ENCODE measurements around the gene ANKRD39.

Gene ANKRD39

DNA sequence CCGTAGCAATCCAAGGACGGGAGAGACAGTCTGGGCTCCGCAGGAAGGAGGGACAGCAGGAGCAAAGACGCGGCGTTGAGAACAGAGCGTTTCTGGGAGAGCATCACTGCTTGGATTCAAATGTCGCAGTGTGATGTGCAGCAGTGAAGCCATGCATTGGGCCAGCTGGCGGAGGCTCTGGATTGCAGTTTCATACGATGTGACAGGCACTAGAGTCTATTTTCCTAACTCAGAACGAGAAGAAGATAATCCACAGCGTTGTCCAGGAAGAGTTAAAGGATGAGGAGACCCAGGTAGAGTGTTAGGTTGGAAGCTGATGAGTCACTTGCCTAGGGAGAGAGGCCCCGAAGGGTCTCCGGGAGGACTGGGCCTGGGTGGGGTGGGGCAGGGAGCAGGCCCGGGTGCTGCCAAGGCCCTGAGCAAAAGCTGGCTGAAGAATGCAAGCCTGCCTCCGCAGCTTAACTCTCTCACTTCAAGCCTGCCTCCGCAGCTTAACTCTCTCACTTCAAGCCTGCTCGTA is 29.7 kb upstream of the ANKRD39 start:
- H3K4me1 ChIP-seq (ENCODE audit: control extremely low read depth in 1 of 4, control insufficient read depth in 4 of 4, insufficient read depth in 4 of 4, low read length in 3 of 4): peaks cover 0 to 19% (median 7%) of the 10 kb centered on the region in 4 experiments
- no peak for DNase-seq
- WGBS (ENCODE audit: insufficient coverage): 97% methylated on average over 18 of the region's 18 CpGs
- no peaks in the 10 kb centered on the region for H3K9me3 ChIP-seq (ENCODE audit: control extremely low read depth in 1 of 5, control insufficient read depth in 4 of 5, insufficient read depth in 2 of 5, low read depth in 1 of 5, low read length in 4 of 5)
- CTCF ChIA-PET: interaction anchor here (1.1 to 1.9 kb wide), 2 partner anchors 14 to 30 kb away, joined by 5 read pairs; partner anchors contain the start of gene ANKRD39
- H3K27ac ChIP-seq (ENCODE audit: insufficient read depth in 1 of 2, low read depth in 1 of 2, low read length in 2 of 2, poor library complexity in 1 of 2, severe bottlenecking in 2 of 2): no peak overlapping the region
- H3K27me3 ChIP-seq (replicated peaks in 2 of 5; ENCODE audit: control insufficient read depth in 4 of 5, insufficient read depth in 5 of 5, low read length in 4 of 5): no peaks in the 10 kb centered on the region
- H3K36me3 ChIP-seq (ENCODE audit: control insufficient read depth in 4 of 4, insufficient read depth in 4 of 4, low read length in 3 of 4): no peaks in the 10 kb centered on the region
- H3K4me3 ChIP-seq (ENCODE audit: control insufficient read depth in 1 of 7, extremely low read depth in 1 of 7, insufficient read depth in 4 of 7, low read depth in 2 of 7, low read length in 6 of 7): no peak overlapping the region
- POLR2A ChIA-PET: interaction anchor here (0.7 kb wide), 1 partner anchor 50 kb away, joined by 7 read pairs; no protein-coding TSS in a partner anchor

DNA sequence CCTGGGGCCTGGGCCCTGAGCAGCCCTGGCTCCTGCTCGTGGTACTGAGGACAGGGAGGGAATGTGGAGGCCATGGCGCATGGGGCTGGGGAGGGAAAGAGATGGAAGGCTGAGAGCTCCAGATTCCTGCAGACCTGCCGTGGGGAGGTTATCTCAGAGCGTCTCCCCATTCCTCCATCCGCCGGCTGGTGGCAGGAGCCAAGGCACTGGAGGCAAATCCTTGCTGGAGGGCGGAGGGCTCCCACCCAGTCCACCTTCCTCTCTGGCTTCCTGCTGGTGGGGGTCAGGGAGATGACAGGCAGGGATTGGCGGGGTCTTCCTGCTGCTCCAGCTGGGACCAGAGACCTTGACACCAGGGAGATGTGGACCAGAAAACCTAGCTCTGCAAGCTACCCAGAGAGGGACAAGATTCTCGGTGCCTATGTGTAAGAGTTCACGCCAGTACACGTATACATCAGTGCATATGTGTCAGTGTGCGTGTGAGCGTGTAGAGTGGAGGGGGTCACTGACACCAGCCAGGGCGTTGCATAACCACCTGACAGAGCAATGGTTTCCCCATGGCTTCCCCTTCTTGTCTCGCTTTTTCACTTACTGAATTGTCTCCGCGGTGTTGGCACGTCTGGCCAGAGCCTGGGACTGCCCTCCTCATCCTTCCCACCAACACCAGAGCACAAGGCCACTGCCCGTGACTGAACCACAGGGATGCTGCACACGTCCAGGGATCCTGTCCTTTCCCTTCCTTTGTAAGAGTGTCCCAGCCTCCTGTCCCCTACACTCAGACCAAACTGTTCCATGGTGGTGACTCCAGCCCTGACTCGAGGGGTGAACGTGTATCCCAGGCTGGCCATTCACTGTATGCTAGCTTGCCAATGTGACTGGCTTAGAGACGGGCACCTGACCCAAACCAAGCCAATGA is 27.9 kb upstream of the ANKRD39 start:
- 98% methylated on average over 16 of the region's 23 CpGs for WGBS (ENCODE audit: insufficient coverage)
- Histone ChIP-seq H3K4me3 (ENCODE audit: control insufficient read depth in 1 of 7, extremely low read depth in 1 of 7, insufficient read depth in 4 of 7, low read depth in 2 of 7, low read length in 6 of 7) (no peak overlapping the region), H3K4me1 (ENCODE audit: control extremely low read depth in 1 of 4, control insufficient read depth in 4 of 4, insufficient read depth in 4 of 4, low read length in 3 of 4) (peaks cover 0 to 11% (median 6%) of the 10 kb centered on the region in 4 experiments), H3K36me3 (ENCODE audit: control insufficient read depth in 4 of 4, insufficient read depth in 4 of 4, low read length in 3 of 4) (no peaks in the 10 kb centered on the region), H3K27me3 (replicated peaks in 2 of 5; ENCODE audit: control insufficient read depth in 4 of 5, insufficient read depth in 5 of 5, low read length in 4 of 5) (peaks cover 0 to 2% (median 0%) of the 10 kb centered on the region in 5 experiments), H3K27ac (ENCODE audit: insufficient read depth in 1 of 2, low read depth in 1 of 2, low read length in 2 of 2, poor library complexity in 1 of 2, severe bottlenecking in 2 of 2) (no peak overlapping the region), H3K9me3 (ENCODE audit: control extremely low read depth in 1 of 5, control insufficient read depth in 4 of 5, insufficient read depth in 2 of 5, low read depth in 1 of 5, low read length in 4 of 5) (no peaks in the 10 kb centered on the region)
- ChIA-PET POLR2A (no interaction called here), CTCF (interaction anchor here (1.1 to 1.2 kb wide), 2 partner anchors 11 to 75 kb away, joined by 3 read pairs; no protein-coding TSS in a partner anchor)
- no peak for DNase-seq

DNA sequence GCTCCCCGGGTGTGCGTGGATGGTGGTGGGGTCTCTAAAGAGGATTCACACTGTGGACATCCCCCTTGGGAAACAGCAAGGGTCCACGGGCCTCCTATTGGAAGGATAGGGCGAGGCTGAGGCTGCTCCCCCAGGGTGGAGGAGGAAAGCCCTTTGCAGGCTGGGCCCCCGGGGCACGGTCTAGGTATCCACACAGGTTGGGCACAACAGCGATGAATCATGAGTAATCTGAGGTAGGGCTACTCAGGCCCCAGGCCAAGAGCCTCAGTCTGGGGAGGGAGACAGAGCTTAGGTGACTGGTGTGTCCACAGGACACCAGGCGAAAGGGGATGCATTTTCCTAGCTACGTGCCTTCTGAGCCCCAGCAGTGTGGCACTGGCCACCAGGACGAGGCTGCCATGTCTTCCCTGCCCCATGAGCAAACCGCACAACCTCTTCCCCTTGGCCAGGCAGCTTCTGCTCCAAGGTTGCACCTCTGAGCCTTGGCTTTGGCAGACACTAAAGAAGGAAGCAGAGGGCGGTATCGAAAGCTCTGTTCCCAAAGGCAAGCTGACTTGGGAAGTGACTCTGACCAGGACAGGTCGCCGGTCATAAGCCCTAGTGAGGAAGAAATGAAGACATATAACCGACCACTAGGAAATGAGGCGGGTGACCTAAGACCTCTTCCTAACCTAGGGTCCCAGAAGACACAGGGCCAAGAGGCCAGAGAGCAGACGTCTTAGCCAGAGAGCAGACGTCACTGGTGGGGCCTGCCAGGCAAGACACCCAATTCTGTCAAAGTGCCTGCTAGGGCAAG is 26.7 kb upstream of the ANKRD39 start:
- H3K4me1 ChIP-seq (ENCODE audit: control extremely low read depth in 1 of 4, control insufficient read depth in 4 of 4, insufficient read depth in 4 of 4, low read length in 3 of 4): peaks cover 0 to 11% (median 6%) of the 10 kb centered on the region in 4 experiments
- H3K27me3 ChIP-seq (replicated peaks in 2 of 5; ENCODE audit: control insufficient read depth in 4 of 5, insufficient read depth in 5 of 5, low read length in 4 of 5): peaks cover 0 to 2% (median 0%) of the 10 kb centered on the region in 5 experiments
- no peaks in the 10 kb centered on the region for H3K36me3 ChIP-seq (ENCODE audit: control insufficient read depth in 4 of 4, insufficient read depth in 4 of 4, low read length in 3 of 4)
- DNase-seq: no peak
- ChIA-PET POLR2A (no interaction called here), CTCF (interaction anchor here (0.6 to 1.2 kb wide), 3 partner anchors 12 to 247 kb away, joined by 3 read pairs; no protein-coding TSS in a partner anchor)
- no peak overlapping the region for H3K4me3 ChIP-seq (ENCODE audit: control insufficient read depth in 1 of 7, extremely low read depth in 1 of 7, insufficient read depth in 4 of 7, low read depth in 2 of 7, low read length in 6 of 7)
- 95% methylated on average over 17 of the region's 19 CpGs for WGBS (ENCODE audit: insufficient coverage)
- H3K27ac ChIP-seq (ENCODE audit: insufficient read depth in 1 of 2, low read depth in 1 of 2, low read length in 2 of 2, poor library complexity in 1 of 2, severe bottlenecking in 2 of 2): no peak overlapping the region
- no peaks in the 10 kb centered on the region for H3K9me3 ChIP-seq (ENCODE audit: control extremely low read depth in 1 of 5, control insufficient read depth in 4 of 5, insufficient read depth in 2 of 5, low read depth in 1 of 5, low read length in 4 of 5)

DNA sequence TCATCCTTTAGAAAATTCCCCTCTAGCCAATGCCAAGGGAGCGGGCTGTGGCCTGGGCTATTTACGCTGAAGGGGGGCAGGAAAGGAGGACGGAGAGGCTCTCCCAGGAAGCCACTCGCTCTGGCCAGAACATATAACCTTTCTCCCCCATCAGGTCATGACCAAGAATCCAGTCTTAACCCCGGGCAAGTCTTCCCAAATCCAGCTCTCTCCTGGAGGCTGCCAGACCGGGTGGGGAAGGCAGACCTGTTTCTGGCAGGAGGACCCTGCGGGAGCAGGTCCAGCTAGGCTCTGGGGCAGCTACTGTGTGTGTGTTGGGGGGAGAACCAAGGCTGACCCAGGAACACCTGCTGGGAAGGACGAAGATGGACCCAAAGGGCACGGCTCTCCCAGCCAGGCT is 25.5 kb upstream of the ANKRD39 start:
- no peaks in the 10 kb centered on the region for H3K9me3 ChIP-seq (ENCODE audit: control extremely low read depth in 1 of 5, control insufficient read depth in 4 of 5, insufficient read depth in 2 of 5, low read depth in 1 of 5, low read length in 4 of 5)
- ChIA-PET POLR2A (no interaction called here), CTCF (no interaction called here)
- H3K4me3 ChIP-seq (ENCODE audit: control insufficient read depth in 1 of 7, extremely low read depth in 1 of 7, insufficient read depth in 4 of 7, low read depth in 2 of 7, low read length in 6 of 7): no peak overlapping the region
- H3K4me1 ChIP-seq (ENCODE audit: control extremely low read depth in 1 of 4, control insufficient read depth in 4 of 4, insufficient read depth in 4 of 4, low read length in 3 of 4): peaks cover 0 to 8% (median 4%) of the 10 kb centered on the region in 4 experiments
- no peaks in the 10 kb centered on the region for H3K36me3 ChIP-seq (ENCODE audit: control insufficient read depth in 4 of 4, insufficient read depth in 4 of 4, low read length in 3 of 4)
- WGBS (ENCODE audit: insufficient coverage): 100% methylated on average over 5 of the region's 9 CpGs
- no peak overlapping the region for H3K27ac ChIP-seq (ENCODE audit: insufficient read depth in 1 of 2, low read depth in 1 of 2, low read length in 2 of 2, poor library complexity in 1 of 2, severe bottlenecking in 2 of 2)
- H3K27me3 ChIP-seq (replicated peaks in 2 of 5; ENCODE audit: control insufficient read depth in 4 of 5, insufficient read depth in 5 of 5, low read length in 4 of 5): peaks cover 0 to 2% (median 0%) of the 10 kb centered on the region in 5 experiments
- no peak for DNase-seq

DNA sequence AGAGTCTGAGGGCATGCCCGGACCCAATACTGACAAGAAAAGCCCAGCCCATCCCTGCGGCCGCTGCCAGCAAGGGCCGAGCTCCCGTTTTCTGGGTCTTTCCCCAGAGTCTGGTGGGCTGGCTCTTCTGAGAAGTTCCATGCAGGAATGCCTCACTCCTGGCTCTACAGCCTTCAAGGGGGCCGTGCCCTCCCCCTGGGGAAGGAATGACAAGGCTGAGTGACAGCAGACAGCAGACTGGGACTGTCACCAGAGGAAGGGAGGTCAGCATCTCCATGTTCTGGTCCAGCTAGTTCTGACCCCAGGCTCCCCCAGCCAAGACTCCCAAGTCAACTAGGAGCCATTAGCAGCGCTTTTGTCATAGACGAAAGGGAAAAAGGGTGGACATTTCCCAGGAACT is 25.1 kb upstream of the ANKRD39 start:
- no peaks in the 10 kb centered on the region for H3K9me3 ChIP-seq (ENCODE audit: control extremely low read depth in 1 of 5, control insufficient read depth in 4 of 5, insufficient read depth in 2 of 5, low read depth in 1 of 5, low read length in 4 of 5)
- peaks cover 0 to 4% (median under 1%) of the 10 kb centered on the region in 4 experiments for H3K4me1 ChIP-seq (ENCODE audit: control extremely low read depth in 1 of 4, control insufficient read depth in 4 of 4, insufficient read depth in 4 of 4, low read length in 3 of 4)
- WGBS (ENCODE audit: insufficient coverage): 100% methylated on average over 5 of the region's 8 CpGs
- H3K27me3 ChIP-seq (replicated peaks in 2 of 5; ENCODE audit: control insufficient read depth in 4 of 5, insufficient read depth in 5 of 5, low read length in 4 of 5): peaks cover 0 to 2% (median 0%) of the 10 kb centered on the region in 5 experiments
- ChIA-PET CTCF (interaction anchor here (1.4 kb wide), 1 partner anchor 8 kb away, joined by 4 read pairs; no protein-coding TSS in a partner anchor), POLR2A (no interaction called here)
- no peak overlapping the region for H3K4me3 ChIP-seq (ENCODE audit: control insufficient read depth in 1 of 7, extremely low read depth in 1 of 7, insufficient read depth in 4 of 7, low read depth in 2 of 7, low read length in 6 of 7)
- no peak for DNase-seq
- H3K36me3 ChIP-seq (ENCODE audit: control insufficient read depth in 4 of 4, insufficient read depth in 4 of 4, low read length in 3 of 4): no peaks in the 10 kb centered on the region
- H3K27ac ChIP-seq (ENCODE audit: insufficient read depth in 1 of 2, low read depth in 1 of 2, low read length in 2 of 2, poor library complexity in 1 of 2, severe bottlenecking in 2 of 2): no peak overlapping the region

DNA sequence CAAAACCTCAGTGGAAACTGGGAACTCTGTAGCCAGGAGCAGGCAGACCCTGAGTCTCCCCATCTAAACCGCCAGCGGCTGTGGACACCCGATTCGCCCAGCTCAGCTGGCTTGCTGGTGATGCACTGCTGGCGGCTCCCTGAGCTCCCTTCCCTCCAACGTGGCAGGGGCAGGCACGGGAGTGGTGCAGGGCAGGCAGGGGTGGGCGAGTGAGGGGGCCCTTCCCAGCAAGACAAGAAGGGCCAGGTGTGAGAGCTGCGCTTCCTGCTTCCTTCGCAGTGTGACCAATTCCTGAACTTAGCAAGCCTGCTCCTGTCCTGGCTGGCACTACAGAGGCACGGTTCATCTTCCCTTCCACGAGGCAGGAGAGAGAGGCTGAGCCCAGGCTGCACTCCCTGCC is 24.4 kb upstream of the ANKRD39 start:
- no peaks in the 10 kb centered on the region for H3K4me1 ChIP-seq (ENCODE audit: control extremely low read depth in 1 of 4, control insufficient read depth in 4 of 4, insufficient read depth in 4 of 4, low read length in 3 of 4)
- H3K27me3 ChIP-seq (replicated peaks in 2 of 5; ENCODE audit: control insufficient read depth in 4 of 5, insufficient read depth in 5 of 5, low read length in 4 of 5): peaks cover 0 to 2% (median 0%) of the 10 kb centered on the region in 5 experiments
- H3K4me3 ChIP-seq (ENCODE audit: control insufficient read depth in 1 of 7, extremely low read depth in 1 of 7, insufficient read depth in 4 of 7, low read depth in 2 of 7, low read length in 6 of 7): no peak overlapping the region
- H3K27ac ChIP-seq (ENCODE audit: insufficient read depth in 1 of 2, low read depth in 1 of 2, low read length in 2 of 2, poor library complexity in 1 of 2, severe bottlenecking in 2 of 2): no peak overlapping the region
- ChIA-PET POLR2A (no interaction called here), CTCF (interaction anchor here (1.4 to 1.9 kb wide), 2 partner anchors 9 to 69 kb away, joined by 4 read pairs; no protein-coding TSS in a partner anchor)
- DNase-seq: no peak
- H3K36me3 ChIP-seq (ENCODE audit: control insufficient read depth in 4 of 4, insufficient read depth in 4 of 4, low read length in 3 of 4): no peaks in the 10 kb centered on the region
- H3K9me3 ChIP-seq (ENCODE audit: control extremely low read depth in 1 of 5, control insufficient read depth in 4 of 5, insufficient read depth in 2 of 5, low read depth in 1 of 5, low read length in 4 of 5): no peaks in the 10 kb centered on the region
- WGBS (ENCODE audit: insufficient coverage): 88% methylated on average over 12 of the region's 12 CpGs

Measured in common myeloid progenitor, CD34-positive (primary cell).